Measurements from ENCODE around the gene ZNF322. TPM values are rescaled to one million over a fixed set of nuclear protein-coding genes. Genes with fewer than 3 reads are reported as not detected.
"Not testable (repeated sequence)": the region's sequence is repeated elsewhere in the genome, so short reads cannot be mapped to it uniquely, and the experiment has no call there.

The ZNF322 gene, protein sequence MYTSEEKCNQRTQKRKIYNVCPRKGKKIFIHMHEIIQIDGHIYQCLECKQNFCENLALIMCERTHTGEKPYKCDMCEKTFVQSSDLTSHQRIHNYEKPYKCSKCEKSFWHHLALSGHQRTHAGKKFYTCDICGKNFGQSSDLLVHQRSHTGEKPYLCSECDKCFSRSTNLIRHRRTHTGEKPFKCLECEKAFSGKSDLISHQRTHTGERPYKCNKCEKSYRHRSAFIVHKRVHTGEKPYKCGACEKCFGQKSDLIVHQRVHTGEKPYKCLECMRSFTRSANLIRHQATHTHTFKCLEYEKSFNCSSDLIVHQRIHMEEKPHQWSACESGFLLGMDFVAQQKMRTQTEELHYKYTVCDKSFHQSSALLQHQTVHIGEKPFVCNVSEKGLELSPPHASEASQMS
- total RNA-seq, result 12.7 TPM
- long read RNA-seq, full-length matches to known transcripts, result 19 of 21 reads
- long read RNA-seq, partial matches to known transcripts, result 0 of 21 reads
- long read RNA-seq, other reads (novel, unspliced or antisense), result 2 of 21 reads

- DNase-seq, result peak; percentile 97
- ATAC-seq, result peak; percentile 100
- intact Hi-C loops (cut with micrococcal nuclease), result no loop called here
Measured at GRCh38 chr6:26659042-26659999, at the start of gene ZNF322. Gene ZNF322 (minus strand): TSS chr6:26659746. CDS start chr6:26638553, 21,193 bp downstream.

GRCh38 chr6:26705780-26706179, 46.2 kb upstream of the ZNF322 start:
- intact Hi-C loops (cut with micrococcal nuclease); ATAC-seq; DNase-seq: not testable (repeated sequence)

- DNase-seq; ATAC-seq; intact Hi-C loops (cut with micrococcal nuclease): not testable (repeated sequence)
Measured at GRCh38 chr6:26705352-26705751, 45.8 kb upstream of the ZNF322 start.

- intact Hi-C loops (cut with micrococcal nuclease); ATAC-seq; DNase-seq: not testable (repeated sequence)
Measured at GRCh38 chr6:26701023-26701747, 41.6 kb upstream of the ZNF322 start.

DNA sequence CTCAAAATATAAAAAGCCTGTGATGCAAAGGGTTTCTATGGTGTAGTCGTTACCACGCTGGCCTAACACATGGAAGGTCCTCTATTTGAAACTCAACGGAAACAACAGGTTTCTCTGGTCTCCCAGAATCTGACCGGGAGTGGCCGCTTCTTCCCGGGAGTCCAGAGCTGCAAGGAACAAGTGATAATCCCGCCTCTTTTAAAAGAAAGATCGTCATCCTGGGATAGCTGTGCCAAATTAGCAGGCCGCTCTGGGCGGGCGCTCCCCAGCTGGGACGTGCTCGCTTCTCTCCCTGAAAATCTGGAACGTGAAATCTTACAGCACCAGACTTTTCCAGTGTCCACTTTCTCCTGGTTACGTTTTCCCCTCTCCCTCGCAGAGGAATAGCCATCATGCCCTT, 38.0 kb upstream of the ZNF322 start:
- ATAC-seq; DNase-seq; intact Hi-C loops (cut with micrococcal nuclease): not testable (repeated sequence)

DNA sequence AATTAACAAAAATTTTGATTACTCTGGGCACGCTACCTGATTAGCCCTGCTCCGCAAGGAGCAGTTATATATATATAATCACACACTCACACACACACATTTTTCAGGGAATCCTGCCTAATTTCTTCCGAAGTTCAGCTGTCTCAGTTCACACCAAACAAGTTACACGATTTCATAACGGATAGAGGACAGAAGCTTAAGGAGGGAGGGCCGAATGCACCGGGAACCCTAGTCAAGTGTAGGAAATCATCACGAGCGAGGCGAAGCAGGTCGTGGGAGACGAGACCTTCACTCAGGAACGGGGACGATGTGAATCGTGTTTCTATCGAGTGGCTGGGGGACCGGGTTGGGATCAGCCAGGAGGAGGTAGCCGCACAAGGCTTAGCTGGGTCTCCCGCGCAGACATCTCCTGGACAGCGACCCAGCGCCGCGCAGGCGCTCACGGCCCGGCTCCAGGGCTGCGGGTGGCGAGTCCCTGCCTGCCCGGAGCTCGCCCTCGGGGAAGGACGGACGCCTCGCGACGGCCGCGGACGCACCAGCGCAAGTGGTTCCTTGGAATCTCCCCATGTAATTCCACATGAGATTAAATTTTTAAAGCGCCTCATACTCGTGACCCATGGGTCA, 29.9 kb upstream of the ZNF322 start:
- not testable (repeated sequence) for ATAC-seq, DNase-seq

GRCh38 chr6:26682435-26683042, 23.0 kb upstream of the ZNF322 start:
- intact Hi-C loops (cut with micrococcal nuclease); DNase-seq; ATAC-seq: not testable (repeated sequence)

More for the DNA sequence above, 29.9 kb upstream of the ZNF322 start:
- intact Hi-C loops (cut with micrococcal nuclease), result not testable (repeated sequence)

- DNase-seq; ATAC-seq; intact Hi-C loops (cut with micrococcal nuclease): not testable (repeated sequence)
Measured at GRCh38 chr6:26673287-26673686, 13.7 kb upstream of the ZNF322 start.

GRCh38 chr6:26670558-26670957, 11.0 kb upstream of the ZNF322 start:
- ATAC-seq; intact Hi-C loops (cut with micrococcal nuclease); DNase-seq: not testable (repeated sequence)

GRCh38 chr6:26670003-26670402, 10.5 kb upstream of the ZNF322 start:
- intact Hi-C loops (cut with micrococcal nuclease); ATAC-seq; DNase-seq: not testable (repeated sequence)

- intact Hi-C loops (cut with micrococcal nuclease), result no loop called here
- peak; percentile 18 for ATAC-seq
- no peak for DNase-seq
Measured at GRCh38 chr6:26660000-26660361, 435 bp upstream of the ZNF322 start.

DNA sequence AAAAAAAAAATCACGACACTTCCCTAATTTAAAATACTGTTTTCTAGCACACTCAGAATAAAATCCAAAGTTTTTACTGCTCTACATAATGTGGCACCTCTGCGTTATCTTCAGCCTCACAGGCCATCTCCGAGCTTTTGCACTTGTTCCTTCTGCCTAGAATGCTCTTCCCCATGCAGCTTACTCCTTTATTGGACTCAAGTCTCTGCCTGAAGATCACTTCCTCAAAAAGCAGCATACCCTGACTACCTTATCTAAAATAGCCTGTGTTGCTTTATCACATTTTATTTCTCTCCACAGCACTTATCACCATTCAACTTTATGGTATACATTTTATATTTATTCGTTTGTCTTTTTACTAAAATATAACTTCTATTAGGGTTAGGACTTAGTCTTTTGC, 2.3 kb downstream of the ZNF322 start:
- intact Hi-C loops (cut with micrococcal nuclease), result no loop called here
- no peak for ATAC-seq

GRCh38 chr6:26653007-26653406, 6.5 kb downstream of the ZNF322 start:
- intact Hi-C loops (cut with micrococcal nuclease), result no loop called here
- DNase-seq, result no peak

More for the DNA sequence above, 2.3 kb downstream of the ZNF322 start:
- DNase-seq, result no peak

GRCh38 chr6:26651133-26651781, 8.3 kb downstream of the ZNF322 start:
- no peak for ATAC-seq
- no peak for DNase-seq
- intact Hi-C loops (cut with micrococcal nuclease), result no loop called here

More at GRCh38 chr6:26653007-26653406, 6.5 kb downstream of the ZNF322 start:
- ATAC-seq, result no peak

GRCh38 chr6:26646074-26646473, 13.5 kb downstream of the ZNF322 start:
- intact Hi-C loops (cut with micrococcal nuclease), result no loop called here
- no peak for ATAC-seq
- DNase-seq, result no peak

DNA sequence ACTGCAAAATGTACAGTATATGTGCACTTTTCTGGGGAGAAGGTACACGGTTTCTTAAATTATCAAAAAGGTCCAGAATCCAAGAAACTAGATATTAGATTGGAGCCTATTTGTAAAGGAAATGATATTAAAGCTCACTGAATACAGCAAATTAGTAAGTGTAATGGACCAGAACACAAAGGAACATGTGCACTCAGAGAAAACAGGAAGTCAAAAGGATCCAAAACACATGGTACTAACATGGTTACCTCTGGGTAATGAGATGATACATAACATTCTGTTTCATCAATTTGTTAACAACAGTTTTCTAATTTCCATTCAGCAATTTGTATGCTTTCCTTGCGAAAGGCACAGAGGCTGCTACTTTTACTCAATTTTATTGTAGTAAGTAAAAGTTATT, 18.7 kb downstream of the ZNF322 start:
- ATAC-seq (no peak), DNase-seq (no peak)
- intact Hi-C loops (cut with micrococcal nuclease), result no loop called here

DNA sequence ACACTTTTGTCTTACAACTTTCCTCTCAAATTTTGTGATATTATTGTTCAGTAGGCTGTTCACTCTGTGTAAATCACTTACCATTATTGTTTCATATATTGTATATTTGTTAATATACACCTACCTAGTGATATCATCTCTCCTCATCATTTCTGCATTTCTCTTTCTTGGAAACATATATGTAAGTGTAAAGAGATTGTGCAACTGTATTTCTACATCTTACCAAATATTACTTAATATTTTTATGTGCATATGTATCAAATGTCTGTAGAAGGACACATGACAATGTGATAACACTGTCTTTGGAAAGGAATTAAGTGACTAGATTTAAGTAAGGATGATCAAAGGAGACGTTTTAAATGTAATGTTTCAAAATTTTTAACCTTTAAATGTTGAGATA, 30.2 kb downstream of the ZNF322 start:
- intact Hi-C loops (cut with micrococcal nuclease), result no loop called here
- no peak for ATAC-seq

More for the DNA sequence above, 30.2 kb downstream of the ZNF322 start:
- no peak for DNase-seq
